Right lobe of liver (tissue), 6 donors: ENCODE measurements around the gene ATF7. TPM values are rescaled to one million over a fixed set of nuclear protein-coding genes. Genes with fewer than 3 reads are reported as not detected.
A peak's percentile ranks its signal among the peaks of the same experiment; 100 is the strongest.

ENCODE experiments used
- ATAC-seq, 4 donors: fragments of 200-7000 bp; cut with Tn5 transposase; one replicate each; pipeline ENCODE4 v1.9.1; 2020; ENCODE audit warnings: mild to moderate bottlenecking in 4 of 4, moderate library complexity in 4 of 4
- DNase-seq, 3 donors: peaks; one replicate each; pipeline ENCODE4 v3.0.0-alpha.2; 2020
- H3K27ac ChIP-seq, 3 donors: fragments of 200-600 bp; one replicate each; pipeline ENCODE4 v1.8.0; 2022
- H3K27me3 ChIP-seq, 2 donors: fragments of 200-600 bp; one replicate each; pipeline ENCODE4 v1.8.0; 2022
- H3K36me3 ChIP-seq, 4 donors: fragments of 200-600 bp; sonication (generic) in 1 of 4; one replicate each; pipeline versions ENCODE4 v1.5.1 to v1.8.0; 2017 to 2022; ENCODE audit warnings: control low read depth in 1 of 4
- H3K4me1 ChIP-seq, 4 donors: fragments of 200-600 bp; sonication (generic) in 1 of 4; one replicate each; pipeline versions ENCODE4 v1.5.1 to v1.8.0; 2017 to 2022; ENCODE audit warnings: control low read depth in 1 of 4
- H3K4me3 ChIP-seq, 3 donors: fragments of 200-600 bp; one replicate each; pipeline ENCODE4 v1.8.0; 2022
- H3K9me3 ChIP-seq, 4 donors: fragments of 200-600 bp; sonication (generic) in 1 of 4; one replicate each; pipeline versions ENCODE4 v1.5.1 to v1.8.0; 2017 to 2022; ENCODE audit warnings: control low read depth in 1 of 4
- CTCF ChIP-seq, 4 donors: fragments of 200-600 bp in 3 of 4; fragments of 450-650 bp in 1 of 4; IDR thresholded peaks; one replicate each; pipeline versions ENCODE4 v1.5.1 to v1.8.0; 2016 to 2022; ENCODE audit warnings: antibody characterized with exemption in 4 of 4, mild to moderate bottlenecking in 2 of 4
- POLR2A ChIP-seq: fragments of 450-650 bp; IDR thresholded peaks from one replicate; pipeline ENCODE4 v1.6.1; 2017; ENCODE audit warnings: antibody characterized with exemption, mild to moderate bottlenecking
- whole genome bisulfite sequencing: methylation state at CpG from one replicate; pipeline ENCODE4 v1.1.6; 2018; ENCODE audit warnings: low coverage, low lambda C conversion rate; ENCODE audit not compliant: insufficient coverage; ENCODE audit errors: missing lambda C conversion rate; 5-methylcytosine and 5-hydroxymethylcytosine counted together
- intact Hi-C, 2 donors: fragments of 100-400 bp; cut with DNase I; formaldehyde crosslinking; loops; one replicate each; pipeline versions ENCODE4 v1.11.2 to v1.14.1; 2022
- small RNA-seq, 2 experiments: library from RNA; depleted of rRNA; stranded (forward); fragments of <200 nt; gene quantifications; one replicate each; pipeline ENCODE3, GENCODE V24; 2016
- total RNA-seq, 6 experiments: library from RNA; depleted of rRNA in 2 of 6; stranded (reverse); fragments of >200 nt in 2 of 6; fragmentation: NEBNext Ultra II Directional in 3 of 6; extraction: Animal tissue kit (Norgen Biotek cat#: 25700) in 3 of 6; gene quantifications; one replicate each; pipeline versions ENCODE4 v1.1.0 to v1.2.4, GENCODE V29; 2016 to 2023
- donor health status: DM: no; HTN: yes; CAD: no.
- donor health status: DM: no; HTN: no; CAD: no.
- donor health status: DM: no; HTN: no; CAD: no.
- donor health status: DM: no; HTN: yes; CAD: no.
- donor health status: DM: no; HTN: yes; CAD: no.

Gene ATF7
- total RNA-seq, 6 experiments from 2014 or later, result 7.9 to 18.7 (median 12.3) TPM

GRCh38 chr12:53462935-53463334 is 163.2 kb downstream of the ATF7 start:
- no peak overlapping the region for H3K4me3 ChIP-seq
- no peak for DNase-seq
- WGBS, result 35% methylated on average over 3 of the region's 3 CpGs
- H3K27me3 ChIP-seq, result no peaks in the 10 kb centered on the region
- peak overlapping the region in 1 of 3 donors; percentile 22 for H3K27ac ChIP-seq
- no peaks in the 10 kb centered on the region for H3K9me3 ChIP-seq
- peaks cover 58 to 100% (median 86%) of the 10 kb centered on the region in 4 donors for H3K36me3 ChIP-seq
- peak in 1 of 4 donors; percentile 61 for ATAC-seq
- TF ChIP-seq CTCF (IDR thresholded peaks at IDR 0.05), result no peak
- TF ChIP-seq POLR2A, result no peak
- peaks cover 0 to 28% (median 4%) of the 10 kb centered on the region in 4 donors for H3K4me1 ChIP-seq
- intact Hi-C loops, result no loop called here

DNA sequence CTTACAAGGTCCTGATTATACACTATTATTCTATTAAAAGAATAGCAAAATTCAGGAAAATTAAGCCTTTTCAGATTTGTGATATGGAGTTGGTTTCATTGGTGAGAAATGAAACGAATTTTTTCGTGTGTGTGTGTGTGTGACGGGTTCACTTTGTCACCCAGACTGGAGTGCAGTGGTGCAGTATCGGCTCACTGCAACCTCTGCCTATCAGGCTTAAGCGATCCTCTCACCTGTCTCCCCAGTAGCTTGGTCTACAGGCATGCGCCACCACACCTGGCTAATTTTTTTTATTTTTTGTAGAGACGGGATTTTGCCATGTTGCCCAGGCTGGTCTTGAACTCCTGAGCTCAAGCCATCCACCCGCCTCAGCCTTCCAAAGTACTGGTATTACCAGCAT is 164.6 kb downstream of the ATF7 start:
- no peaks in the 10 kb centered on the region for H3K9me3 ChIP-seq
- TF ChIP-seq CTCF (IDR thresholded peaks at IDR 0.05), result no peak
- TF ChIP-seq POLR2A, result no peak
- no peak overlapping the region for H3K27ac ChIP-seq
- ATAC-seq (no peak), DNase-seq (no peak)
- H3K36me3 ChIP-seq, result peaks cover 66 to 100% (median 83%) of the 10 kb centered on the region in 4 donors
- no peaks in the 10 kb centered on the region for H3K27me3 ChIP-seq
- no peak overlapping the region for H3K4me3 ChIP-seq
- WGBS, result 84% methylated on average over 8 of the region's 8 CpGs
- intact Hi-C loops, result no loop called here
- H3K4me1 ChIP-seq, result peaks cover 0 to 28% (median 4%) of the 10 kb centered on the region in 4 donors

DNA sequence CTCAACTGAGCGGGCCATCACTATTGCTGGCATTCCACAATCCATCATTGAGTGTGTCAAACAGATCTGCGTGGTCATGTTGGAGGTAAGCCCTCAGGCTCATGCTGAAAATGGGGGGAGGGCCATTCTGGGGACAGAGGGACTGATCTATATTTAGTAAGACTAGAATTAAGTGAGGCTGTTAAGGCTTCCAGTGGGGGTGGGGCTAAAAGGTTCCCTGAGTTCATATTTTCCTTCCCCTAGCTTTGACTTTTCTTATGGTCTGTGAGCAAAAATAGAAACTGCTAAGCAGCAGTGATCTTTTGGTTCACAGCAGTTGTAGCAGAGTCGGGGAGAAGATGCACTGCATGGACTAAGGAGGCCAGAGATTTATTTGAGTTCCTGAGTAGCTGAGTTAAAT is 165.1 kb downstream of the ATF7 start:
- no peaks in the 10 kb centered on the region for H3K9me3 ChIP-seq
- no peak overlapping the region for H3K4me3 ChIP-seq
- no peak overlapping the region for H3K27ac ChIP-seq
- intact Hi-C loops, result no loop called here
- no peak for TF ChIP-seq POLR2A
- no peak for TF ChIP-seq CTCF (IDR thresholded peaks at IDR 0.05)
- H3K27me3 ChIP-seq, result no peaks in the 10 kb centered on the region
- no peak for ATAC-seq
- H3K4me1 ChIP-seq, result peaks cover 0 to 28% (median 4%) of the 10 kb centered on the region in 4 donors
- peaks cover 65 to 100% (median 83%) of the 10 kb centered on the region in 4 donors for H3K36me3 ChIP-seq
- WGBS, result 83% methylated on average over 3 of the region's 3 CpGs
- no peak for DNase-seq

DNA sequence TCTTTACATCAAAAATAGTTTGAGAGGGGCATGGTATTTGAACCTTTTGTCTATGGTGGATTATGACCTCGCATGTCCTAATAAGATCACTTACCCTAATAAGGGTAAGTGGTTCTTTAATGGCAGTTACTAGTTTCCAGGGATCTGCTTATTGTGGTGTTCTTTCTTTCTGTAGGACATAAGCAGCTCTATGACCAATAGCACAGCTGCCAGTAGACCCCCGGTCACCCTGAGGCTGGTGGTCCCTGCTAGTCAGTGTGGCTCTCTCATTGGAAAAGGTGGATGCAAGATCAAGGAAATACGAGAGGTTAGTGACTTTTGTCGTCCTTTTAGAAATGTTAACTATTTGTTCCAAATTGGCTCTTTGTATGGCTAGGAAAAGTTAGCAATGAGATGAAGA is 167.1 kb downstream of the ATF7 start:
- ATAC-seq, result no peak
- DNase-seq, result no peak
- no peaks in the 10 kb centered on the region for H3K27me3 ChIP-seq
- TF ChIP-seq CTCF (IDR thresholded peaks at IDR 0.05) (no peak), POLR2A (no peak)
- H3K4me1 ChIP-seq, result peaks cover 0 to 20% (median 6%) of the 10 kb centered on the region in 4 donors
- H3K36me3 ChIP-seq, result peaks cover 56 to 98% (median 81%) of the 10 kb centered on the region in 4 donors
- intact Hi-C loops, result no loop called here
- no peak overlapping the region for H3K27ac ChIP-seq
- H3K9me3 ChIP-seq, result no peaks in the 10 kb centered on the region
- no peak overlapping the region for H3K4me3 ChIP-seq
- WGBS, result 59% methylated on average over 4 of the region's 4 CpGs

Small RNA genes within 50 kb of the gene (small RNA-seq; reads per million reads assigned to genes)
- gene AC023509.3, result 0 reads per million in 2 experiments

Other genes starting within 250 kb of the ATF7 start
- 10 to 100 TPM; 20.3 to 29.2 (median 23.9) TPM for gene SP1, start 246.2 kb downstream of the ATF7 start, total RNA-seq
- gene AMHR2, start 202.5 kb downstream of the ATF7 start, total RNA-seq, result under 1 TPM; 0.09 to 0.74 (median 0.48) TPM
- 10 to 100 TPM; 35.9 to 91.2 (median 61.0) TPM for gene PRR13, start 184.6 kb downstream of the ATF7 start, total RNA-seq
- 100 to 1,000 TPM; 254 to 463 (median 347) TPM for gene PCBP2, start 174.3 kb downstream of the ATF7 start, total RNA-seq
- 1 to 10 TPM in 4 of 6 experiments, under 1 TPM in 2; 0.68 to 2.9 (median 1.5) TPM for gene MAP3K12, start 126.9 kb downstream of the ATF7 start, total RNA-seq
- 10 to 100 TPM; 15.1 to 20.8 (median 17.8) TPM for gene TARBP2, start 125.1 kb downstream of the ATF7 start, total RNA-seq
- gene NPFF, start 118.9 kb downstream of the ATF7 start, total RNA-seq, result not detected
- gene ATP5MC2, start 49.7 kb upstream of the ATF7 start, total RNA-seq, result 100 to 1,000 TPM; 122 to 160 (median 135) TPM
- gene CALCOCO1, start 101.1 kb upstream of the ATF7 start, total RNA-seq, result 10 to 100 TPM; 25.4 to 53.7 (median 34.2) TPM
- not detected for gene CISTR, start 125.6 kb upstream of the ATF7 start, total RNA-seq